Dedifferentiated amniotic fluid mesenchymal stem cell (primary cell): ENCODE measurements around the gene RTN3.
"Not testable (repeated sequence)": the region's sequence is repeated elsewhere in the genome, so short reads cannot be mapped to it uniquely, and the experiment has no call there.

ENCODE experiments used
- DNase-seq: peaks from one replicate; pipeline ENCODE4 v3.0.0-alpha.2; 2016; ENCODE audit errors: extremely low spot score

Gene RTN3

GRCh38 chr11:63768237-63769041 is 87.1 kb downstream of the RTN3 start, which contains the start of gene ZFTA:
Gene ZFTA, minus strand, starts transcription at chr11:63768775. Its CDS starts 153 bp downstream, at chr11:63768622.
- no peak for DNase-seq

GRCh38 chr11:63769042-63769713 is 87.9 kb downstream of the RTN3 start:
- no peak for DNase-seq

- DNase-seq, result no peak
Measured at GRCh38 chr11:63769714-63770455, 88.6 kb downstream of the RTN3 start.

DNA sequence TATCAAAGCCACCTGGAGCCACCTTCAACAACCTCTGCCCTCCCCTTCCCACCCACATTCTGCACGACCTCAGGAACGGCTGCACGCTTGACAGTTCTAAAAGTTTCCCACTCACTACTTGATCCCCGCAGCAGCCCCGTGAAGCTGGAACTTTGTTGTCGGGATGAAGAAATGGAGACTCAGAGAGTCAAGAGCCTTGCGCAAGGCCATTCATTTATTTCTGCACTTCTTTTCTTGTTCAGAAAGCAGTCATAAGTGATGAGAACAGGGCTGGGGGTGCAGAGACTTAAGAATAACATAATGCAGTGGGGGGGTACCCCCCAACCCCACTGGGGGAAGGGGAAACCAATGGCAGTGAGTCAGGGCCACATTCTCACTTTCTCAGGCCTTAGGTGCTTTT is 89.5 kb downstream of the RTN3 start:
- DNase-seq, result no peak

DNA sequence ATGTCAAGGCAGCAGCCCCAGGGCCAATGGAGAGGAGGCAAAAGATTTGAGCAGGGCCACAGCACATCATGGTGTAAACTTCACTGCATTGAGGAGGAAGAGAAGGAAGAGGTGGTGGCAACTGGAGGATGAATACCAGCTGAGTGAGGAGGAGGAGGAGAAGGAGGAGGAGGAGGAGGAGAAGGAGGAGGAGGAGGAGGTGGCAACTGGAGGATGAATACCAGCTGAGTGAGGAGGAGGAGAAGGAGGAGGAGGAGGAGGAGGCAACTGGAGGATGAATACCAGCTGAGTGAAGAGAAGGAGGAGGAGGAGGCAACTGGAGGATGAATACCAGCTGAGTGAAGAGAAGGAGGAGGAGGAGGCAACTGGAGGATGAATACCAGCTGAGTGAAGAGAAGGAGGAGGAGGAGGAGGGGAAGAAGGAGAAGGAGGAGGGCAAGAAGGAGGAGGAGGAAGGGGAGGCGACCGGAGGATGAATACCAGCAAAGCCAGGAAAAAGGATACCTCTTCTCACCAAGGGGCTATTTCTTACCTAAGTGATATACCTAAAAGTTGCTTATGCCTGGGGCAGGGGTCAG is 90.5 kb downstream of the RTN3 start:
- not testable (repeated sequence) for DNase-seq

DNA sequence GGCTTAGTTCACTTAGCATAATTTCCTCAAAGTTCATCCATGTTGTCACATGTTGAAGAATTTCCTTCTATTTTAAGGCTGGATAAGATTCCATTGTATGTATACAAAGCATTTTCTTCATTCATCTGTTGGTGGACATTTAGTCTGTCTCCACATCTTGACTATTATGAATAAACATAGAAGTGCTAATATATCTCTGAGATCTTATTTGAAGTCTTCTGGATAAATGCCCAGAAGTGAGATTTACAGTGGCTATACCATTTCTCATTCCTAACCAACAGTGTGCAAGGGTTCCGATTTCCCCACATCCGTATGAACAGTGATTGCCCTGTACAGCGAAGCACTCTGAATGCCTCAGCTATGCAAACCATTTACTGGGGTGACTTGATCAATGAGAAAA is 93.9 kb downstream of the RTN3 start:
- no peak for DNase-seq

- no peak for DNase-seq
Measured at GRCh38 chr11:63779039-63779438, 97.7 kb downstream of the RTN3 start.

- DNase-seq, result no peak
Measured at GRCh38 chr11:63782749-63783148, 101.4 kb downstream of the RTN3 start.

DNA sequence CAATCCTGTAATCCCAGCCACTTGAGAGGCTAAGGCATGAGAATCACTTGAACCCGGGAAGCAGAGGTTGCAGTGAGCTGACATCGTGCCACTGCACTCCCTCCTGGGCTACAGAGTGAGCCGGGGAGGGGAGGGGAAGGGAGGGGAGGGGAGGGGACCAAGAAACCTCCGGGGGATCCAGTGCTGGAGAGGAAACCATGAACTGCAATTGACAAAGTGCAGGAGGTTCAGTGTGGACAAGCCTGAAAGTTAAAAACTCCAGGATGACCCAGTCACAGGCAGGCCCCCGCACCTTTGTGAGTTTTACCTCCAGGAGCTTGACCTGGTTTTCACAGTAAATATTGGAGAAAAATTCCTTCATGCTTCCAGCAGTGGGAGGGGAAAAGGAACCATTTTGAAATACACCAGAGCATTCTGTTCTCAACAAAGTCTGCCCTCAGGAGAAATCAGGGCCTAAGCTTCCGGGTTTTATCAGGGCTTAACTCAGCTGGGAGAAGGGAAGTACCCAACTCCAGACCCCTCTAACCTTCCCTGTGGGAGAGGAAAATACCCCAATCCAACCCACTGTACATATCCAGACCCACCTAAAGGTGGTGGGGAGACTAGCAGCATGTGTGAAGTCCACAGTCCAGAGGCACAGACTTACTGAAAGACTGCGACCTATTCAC is 102.8 kb downstream of the RTN3 start:
- DNase-seq, result no peak

- DNase-seq, result no peak
Measured at GRCh38 chr11:63785823-63786222, 104.5 kb downstream of the RTN3 start.

GRCh38 chr11:63791495-63792167 is 110.3 kb downstream of the RTN3 start:
- no peak for DNase-seq

GRCh38 chr11:63793161-63793560 is 111.9 kb downstream of the RTN3 start:
- no peak for DNase-seq

GRCh38 chr11:63795066-63795465 is 113.8 kb downstream of the RTN3 start:
- no peak for DNase-seq

DNA sequence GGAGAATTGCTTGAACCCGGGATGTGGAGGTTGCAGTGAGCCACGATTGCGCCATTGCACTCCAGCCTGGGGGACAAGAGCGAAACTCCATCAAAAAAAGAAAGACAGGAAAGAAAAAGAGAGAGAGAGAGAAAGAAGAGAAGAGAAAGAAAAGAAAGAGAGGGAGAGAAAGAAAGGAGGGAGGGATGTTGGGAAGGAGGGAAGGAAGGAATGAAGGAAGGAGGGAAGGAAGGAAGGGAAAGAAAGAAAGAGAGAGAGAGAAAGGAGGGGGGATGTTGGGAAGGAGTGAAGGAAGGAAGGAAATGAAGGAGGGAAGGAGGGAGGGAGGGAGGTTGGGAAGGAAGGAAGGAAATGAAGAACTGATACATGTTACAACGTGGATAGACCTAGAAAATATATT is 119.6 kb downstream of the RTN3 start:
- DNase-seq, result no peak

GRCh38 chr11:63802637-63803414 is 121.5 kb downstream of the RTN3 start:
- DNase-seq, result no peak

GRCh38 chr11:63804259-63804658 is 123.0 kb downstream of the RTN3 start:
- no peak for DNase-seq

DNA sequence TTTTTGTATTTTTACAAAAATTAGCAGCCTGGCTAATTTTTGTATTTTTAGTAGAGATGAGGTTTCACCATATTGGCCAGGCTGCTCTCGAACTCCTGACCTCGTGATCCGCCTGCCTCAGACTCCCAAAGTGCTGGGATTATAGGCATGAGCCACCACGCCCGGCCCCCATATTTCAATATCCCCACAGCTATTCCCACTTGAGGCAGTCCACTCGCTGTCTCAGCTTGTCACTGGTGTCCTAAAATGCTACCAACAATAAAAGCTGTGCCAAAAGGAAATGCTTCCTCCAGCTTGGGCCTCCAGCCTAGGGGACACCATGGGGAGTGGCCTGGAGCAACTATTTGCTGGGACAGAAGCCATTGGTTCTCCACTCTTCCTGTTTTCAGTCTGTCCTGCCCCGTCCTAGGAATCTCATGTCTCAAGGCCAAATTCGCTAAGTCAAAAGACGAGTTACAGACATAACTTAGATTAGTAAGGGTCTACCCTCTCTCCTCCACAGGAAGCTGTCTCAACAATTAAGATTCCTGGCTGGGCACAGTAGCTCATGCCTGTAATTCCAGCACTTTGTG is 124.6 kb downstream of the RTN3 start:
- no peak for DNase-seq
